Measurements from ENCODE around the gene KCNMA1.

Gene KCNMA1

DNA sequence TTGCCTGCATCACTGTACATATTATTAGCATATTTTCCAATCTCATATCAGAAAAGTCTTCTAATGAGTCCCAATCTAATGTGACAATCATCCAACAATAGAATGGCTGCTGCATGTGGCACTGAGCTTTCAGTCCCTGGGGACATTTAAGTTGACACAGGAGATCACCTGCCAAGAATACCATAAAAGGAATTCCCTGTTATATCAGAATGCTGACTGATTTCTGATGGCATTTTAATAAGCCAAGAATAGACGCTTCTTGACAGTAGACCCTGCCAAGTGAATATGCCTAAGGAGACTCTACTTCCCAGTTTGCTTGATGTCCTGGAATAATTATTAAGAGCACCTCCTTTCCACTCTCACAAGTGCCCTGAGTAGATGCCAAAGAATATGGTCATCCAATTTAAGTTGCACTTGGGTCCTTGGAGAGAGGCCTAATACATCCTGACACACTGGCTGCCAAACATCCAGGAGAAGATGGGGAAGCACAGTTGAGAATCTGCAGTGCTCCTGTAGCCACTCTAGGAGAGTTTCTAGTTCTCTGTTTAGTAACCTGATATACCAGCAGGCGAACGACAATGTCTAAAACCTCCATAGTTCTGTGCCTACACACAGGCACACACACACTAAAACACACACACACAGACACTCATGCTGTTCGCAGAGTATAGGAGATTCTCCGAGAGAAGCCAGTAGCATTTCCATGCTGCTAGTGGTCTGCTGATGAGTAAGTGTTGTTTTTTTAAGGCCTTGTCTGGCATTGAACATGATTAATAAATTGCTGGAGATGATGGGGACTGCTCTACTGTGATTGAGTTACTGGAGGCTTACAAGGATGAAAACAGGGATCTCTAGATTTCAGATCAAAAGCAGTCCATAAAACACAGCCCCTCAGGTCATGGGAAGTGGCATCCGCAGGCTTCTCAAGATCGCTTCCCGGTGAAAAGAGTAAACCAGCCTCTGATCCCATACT lies 369.6 kb downstream of the KCNMA1 start:
- no peaks in the 10 kb centered on the region for H3K36me3 ChIP-seq (ENCODE audit: control insufficient read depth, insufficient read depth, low read length)
- no peak overlapping the region for H3K27ac ChIP-seq (ENCODE audit: low read length)
- H3K4me1 ChIP-seq (ENCODE audit: control insufficient read depth, insufficient read depth, low read length) = no peaks in the 10 kb centered on the region
- DNase-seq (ENCODE audit: low read depth, low spot score) = no peak
- WGBS (ENCODE audit: insufficient coverage, insufficient read length) = no CpG with 5 or more reads among the region's 8 CpGs
- H3K9me3 ChIP-seq (ENCODE audit: control insufficient read depth, insufficient read depth, low read length) = no peaks in the 10 kb centered on the region
- no peak overlapping the region for H3K4me3 ChIP-seq (ENCODE audit: low read length)
- H3K27me3 ChIP-seq (ENCODE audit: control insufficient read depth, insufficient read depth, low read length) = no peaks in the 10 kb centered on the region

GRCh38 chr10:77266242-77266641 lies 371.4 kb downstream of the KCNMA1 start:
- Histone ChIP-seq H3K36me3 (ENCODE audit: control insufficient read depth, insufficient read depth, low read length) (no peaks in the 10 kb centered on the region), H3K27ac (ENCODE audit: low read length) (no peak overlapping the region), H3K27me3 (ENCODE audit: control insufficient read depth, insufficient read depth, low read length) (no peaks in the 10 kb centered on the region), H3K4me1 (ENCODE audit: control insufficient read depth, insufficient read depth, low read length) (no peaks in the 10 kb centered on the region), H3K9me3 (ENCODE audit: control insufficient read depth, insufficient read depth, low read length) (no peaks in the 10 kb centered on the region), H3K4me3 (ENCODE audit: low read length) (no peak overlapping the region)
- WGBS (ENCODE audit: insufficient coverage, insufficient read length) = no CpG with 5 or more reads among the region's 2 CpGs
- DNase-seq (ENCODE audit: low read depth, low spot score) = no peak

- H3K27ac ChIP-seq (ENCODE audit: low read length) = no peak overlapping the region
- DNase-seq (ENCODE audit: low read depth, low spot score) = no peak
- no peak overlapping the region for H3K4me3 ChIP-seq (ENCODE audit: low read length)
- no peaks in the 10 kb centered on the region for H3K36me3 ChIP-seq (ENCODE audit: control insufficient read depth, insufficient read depth, low read length)
- no peaks in the 10 kb centered on the region for H3K27me3 ChIP-seq (ENCODE audit: control insufficient read depth, insufficient read depth, low read length)
- H3K4me1 ChIP-seq (ENCODE audit: control insufficient read depth, insufficient read depth, low read length) = no peaks in the 10 kb centered on the region
- WGBS (ENCODE audit: insufficient coverage, insufficient read length) = no CpG with 5 or more reads among the region's 3 CpGs
- no peaks in the 10 kb centered on the region for H3K9me3 ChIP-seq (ENCODE audit: control insufficient read depth, insufficient read depth, low read length)
Measured at GRCh38 chr10:77264527-77264926, 373.1 kb downstream of the KCNMA1 start.

DNA sequence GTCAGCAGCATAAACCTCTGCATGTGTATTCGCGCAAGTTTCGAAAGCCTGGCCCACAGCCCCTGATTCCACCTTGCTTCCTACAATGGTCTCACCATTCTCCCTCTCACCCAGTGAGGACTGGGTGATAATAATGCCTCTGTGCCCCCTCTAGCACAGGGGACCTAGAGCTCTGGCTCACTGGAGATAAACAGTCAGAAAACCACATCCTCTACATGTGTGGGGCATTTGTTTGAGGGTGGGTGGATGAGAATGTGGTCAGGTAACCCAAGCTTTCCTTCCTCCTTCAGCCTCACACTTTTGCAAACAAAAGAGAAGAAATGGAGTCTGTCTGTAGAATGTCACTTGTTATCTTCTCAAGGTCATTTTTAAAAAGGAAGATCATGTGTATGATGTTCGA lies 373.5 kb downstream of the KCNMA1 start:
- no peaks in the 10 kb centered on the region for H3K36me3 ChIP-seq (ENCODE audit: control insufficient read depth, insufficient read depth, low read length)
- H3K27ac ChIP-seq (ENCODE audit: low read length) = no peak overlapping the region
- no peak overlapping the region for H3K4me3 ChIP-seq (ENCODE audit: low read length)
- no peaks in the 10 kb centered on the region for H3K4me1 ChIP-seq (ENCODE audit: control insufficient read depth, insufficient read depth, low read length)
- H3K9me3 ChIP-seq (ENCODE audit: control insufficient read depth, insufficient read depth, low read length) = no peaks in the 10 kb centered on the region
- H3K27me3 ChIP-seq (ENCODE audit: control insufficient read depth, insufficient read depth, low read length) = no peaks in the 10 kb centered on the region
- WGBS (ENCODE audit: insufficient coverage, insufficient read length) = no CpG with 5 or more reads among the region's 4 CpGs
- DNase-seq (ENCODE audit: low read depth, low spot score) = no peak

DNA sequence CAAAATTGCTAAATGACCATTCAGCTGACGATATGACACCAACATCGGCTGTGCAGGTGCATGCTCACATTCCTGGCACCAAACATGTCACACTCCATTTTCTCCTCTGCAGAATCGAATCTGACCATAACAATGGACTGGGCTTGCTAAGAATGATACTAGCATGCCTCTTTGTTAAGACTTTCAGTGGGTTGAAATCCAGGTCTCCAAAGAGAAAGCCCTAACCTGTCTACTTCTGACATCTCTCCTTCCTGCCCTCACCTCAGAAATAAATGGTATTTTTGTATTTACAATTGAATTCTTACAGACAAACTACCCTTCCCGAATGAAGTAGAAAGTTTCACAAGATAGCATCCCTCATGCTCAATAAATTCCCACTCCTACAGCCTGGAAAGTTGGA lies 373.9 kb downstream of the KCNMA1 start:
- no peaks in the 10 kb centered on the region for H3K9me3 ChIP-seq (ENCODE audit: control insufficient read depth, insufficient read depth, low read length)
- no peak overlapping the region for H3K4me3 ChIP-seq (ENCODE audit: low read length)
- H3K27me3 ChIP-seq (ENCODE audit: control insufficient read depth, insufficient read depth, low read length) = no peaks in the 10 kb centered on the region
- H3K36me3 ChIP-seq (ENCODE audit: control insufficient read depth, insufficient read depth, low read length) = no peaks in the 10 kb centered on the region
- H3K27ac ChIP-seq (ENCODE audit: low read length) = no peak overlapping the region
- no CpG with 5 or more reads among the region's 4 CpGs for WGBS (ENCODE audit: insufficient coverage, insufficient read length)
- DNase-seq (ENCODE audit: low read depth, low spot score) = no peak
- H3K4me1 ChIP-seq (ENCODE audit: control insufficient read depth, insufficient read depth, low read length) = no peaks in the 10 kb centered on the region

- H3K9me3 ChIP-seq (ENCODE audit: control insufficient read depth, insufficient read depth, low read length) = no peaks in the 10 kb centered on the region
- WGBS (ENCODE audit: insufficient coverage, insufficient read length) = no CpG with 5 or more reads among the region's 3 CpGs
- DNase-seq (ENCODE audit: low read depth, low spot score) = no peak
- H3K27me3 ChIP-seq (ENCODE audit: control insufficient read depth, insufficient read depth, low read length) = no peaks in the 10 kb centered on the region
- H3K36me3 ChIP-seq (ENCODE audit: control insufficient read depth, insufficient read depth, low read length) = no peaks in the 10 kb centered on the region
- no peak overlapping the region for H3K27ac ChIP-seq (ENCODE audit: low read length)
- H3K4me3 ChIP-seq (ENCODE audit: low read length) = no peak overlapping the region
- H3K4me1 ChIP-seq (ENCODE audit: control insufficient read depth, insufficient read depth, low read length) = no peaks in the 10 kb centered on the region
Measured at GRCh38 chr10:77261146-77261545, 376.5 kb downstream of the KCNMA1 start.

- Histone ChIP-seq H3K27me3 (ENCODE audit: control insufficient read depth, insufficient read depth, low read length) (no peaks in the 10 kb centered on the region), H3K9me3 (ENCODE audit: control insufficient read depth, insufficient read depth, low read length) (no peaks in the 10 kb centered on the region), H3K4me3 (ENCODE audit: low read length) (no peak overlapping the region), H3K27ac (ENCODE audit: low read length) (no peak overlapping the region), H3K4me1 (ENCODE audit: control insufficient read depth, insufficient read depth, low read length) (no peaks in the 10 kb centered on the region), H3K36me3 (ENCODE audit: control insufficient read depth, insufficient read depth, low read length) (no peaks in the 10 kb centered on the region)
- no CpG with 5 or more reads among the region's 4 CpGs for WGBS (ENCODE audit: insufficient coverage, insufficient read length)
- no peak for DNase-seq (ENCODE audit: low read depth, low spot score)
Measured at GRCh38 chr10:77259171-77259874, 378.3 kb downstream of the KCNMA1 start.

GRCh38 chr10:77256346-77256745 lies 381.3 kb downstream of the KCNMA1 start:
- no peak overlapping the region for H3K27ac ChIP-seq (ENCODE audit: low read length)
- no peaks in the 10 kb centered on the region for H3K4me1 ChIP-seq (ENCODE audit: control insufficient read depth, insufficient read depth, low read length)
- DNase-seq (ENCODE audit: low read depth, low spot score) = no peak
- WGBS (ENCODE audit: insufficient coverage, insufficient read length) = no CpG with 5 or more reads among the region's 2 CpGs
- no peak overlapping the region; the same call in 1 of the 2 replicates for H3K4me3 ChIP-seq (ENCODE audit: low read length)
- H3K9me3 ChIP-seq (ENCODE audit: control insufficient read depth, insufficient read depth, low read length) = no peaks in the 10 kb centered on the region
- H3K36me3 ChIP-seq (ENCODE audit: control insufficient read depth, insufficient read depth, low read length) = no peaks in the 10 kb centered on the region
- H3K27me3 ChIP-seq (ENCODE audit: control insufficient read depth, insufficient read depth, low read length) = no peaks in the 10 kb centered on the region

DNA sequence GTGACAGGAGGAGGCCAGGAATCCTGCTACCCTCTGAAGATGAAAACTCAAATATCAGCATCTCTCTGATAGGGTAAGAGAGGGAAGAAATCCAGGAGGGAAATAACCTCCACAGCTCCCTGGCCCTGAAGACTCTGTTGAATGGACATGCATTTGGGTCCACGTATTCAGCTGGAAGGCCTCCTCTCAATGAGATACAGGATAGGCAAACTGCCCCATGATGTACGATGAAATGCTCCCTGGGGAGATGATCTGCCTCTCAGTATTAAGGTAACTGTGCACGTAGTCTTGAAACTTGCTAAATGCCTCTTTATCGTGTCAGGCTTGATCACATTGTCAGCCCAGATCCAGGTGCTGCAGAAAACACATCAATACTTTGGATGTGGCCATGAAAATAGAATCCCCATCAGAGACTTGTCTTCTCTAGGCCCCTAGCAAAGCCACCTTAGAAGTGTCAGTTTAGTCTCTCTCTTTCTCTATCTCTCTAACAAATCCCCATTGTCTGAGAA lies 384.0 kb downstream of the KCNMA1 start:
- no CpG with 5 or more reads among the region's 4 CpGs for WGBS (ENCODE audit: insufficient coverage, insufficient read length)
- no peaks in the 10 kb centered on the region for H3K4me1 ChIP-seq (ENCODE audit: control insufficient read depth, insufficient read depth, low read length)
- no peak overlapping the region for H3K4me3 ChIP-seq (ENCODE audit: low read length)
- H3K27ac ChIP-seq (ENCODE audit: low read length) = no peak overlapping the region
- no peaks in the 10 kb centered on the region for H3K27me3 ChIP-seq (ENCODE audit: control insufficient read depth, insufficient read depth, low read length)
- no peaks in the 10 kb centered on the region for H3K9me3 ChIP-seq (ENCODE audit: control insufficient read depth, insufficient read depth, low read length)
- DNase-seq (ENCODE audit: low read depth, low spot score) = no peak
- no peaks in the 10 kb centered on the region for H3K36me3 ChIP-seq (ENCODE audit: control insufficient read depth, insufficient read depth, low read length)

GRCh38 chr10:77253147-77253545 lies 384.5 kb downstream of the KCNMA1 start:
- Histone ChIP-seq H3K36me3 (ENCODE audit: control insufficient read depth, insufficient read depth, low read length) (no peaks in the 10 kb centered on the region), H3K4me3 (ENCODE audit: low read length) (no peak overlapping the region), H3K27me3 (ENCODE audit: control insufficient read depth, insufficient read depth, low read length) (no peaks in the 10 kb centered on the region), H3K4me1 (ENCODE audit: control insufficient read depth, insufficient read depth, low read length) (no peaks in the 10 kb centered on the region), H3K27ac (ENCODE audit: low read length) (no peak overlapping the region), H3K9me3 (ENCODE audit: control insufficient read depth, insufficient read depth, low read length) (no peaks in the 10 kb centered on the region)
- DNase-seq (ENCODE audit: low read depth, low spot score) = no peak
- no CpG with 5 or more reads among the region's 1 CpG for WGBS (ENCODE audit: insufficient coverage, insufficient read length)

Measured in iPS DF 6.9 (cell line).